ENCODE results near the gene MAP3K9.
"Not testable (repeated sequence)": the region's sequence is repeated elsewhere in the genome, so short reads cannot be mapped to it uniquely, and the experiment has no call there.

The MAP3K9 gene

GRCh38 chr14:70809225-70810219 is at the start of gene MAP3K9:
Gene MAP3K9, minus strand, starts transcription at chr14:70809513. Its CDS starts 342 bp downstream, at chr14:70809171.
- DNase-seq: no peak

- no peak for DNase-seq
Measured at GRCh38 chr14:70858641-70859040, 49.3 kb upstream of the MAP3K9 start.

GRCh38 chr14:70857496-70857890 is 48.2 kb upstream of the MAP3K9 start:
- DNase-seq: no peak

- DNase-seq: peak; percentile 5
Measured at GRCh38 chr14:70856851-70857495, 47.7 kb upstream of the MAP3K9 start.

- DNase-seq: no peak
Measured at GRCh38 chr14:70855486-70855885, 46.2 kb upstream of the MAP3K9 start.

GRCh38 chr14:70853658-70854057 is 44.3 kb upstream of the MAP3K9 start:
- DNase-seq: not testable (repeated sequence)

- no peak for DNase-seq
Measured at GRCh38 chr14:70847406-70848090, 38.2 kb upstream of the MAP3K9 start.

- no peak for DNase-seq
Measured at GRCh38 chr14:70845601-70846000, 36.3 kb upstream of the MAP3K9 start.

GRCh38 chr14:70842851-70843462 is 33.6 kb upstream of the MAP3K9 start:
- no peak for DNase-seq

- no peak for DNase-seq
Measured at GRCh38 chr14:70838076-70838475, 28.8 kb upstream of the MAP3K9 start.

- DNase-seq: no peak
Measured at GRCh38 chr14:70836946-70837345, 27.6 kb upstream of the MAP3K9 start.

GRCh38 chr14:70833884-70834283 is 24.6 kb upstream of the MAP3K9 start:
- DNase-seq: no peak

- DNase-seq: no peak
Measured at GRCh38 chr14:70832561-70833305, 23.4 kb upstream of the MAP3K9 start.

- no peak for DNase-seq
Measured at GRCh38 chr14:70830998-70831781, 21.9 kb upstream of the MAP3K9 start.

GRCh38 chr14:70828188-70828587 is 18.9 kb upstream of the MAP3K9 start:
- DNase-seq: no peak

- DNase-seq: no peak
Measured at GRCh38 chr14:70827752-70828151, 18.4 kb upstream of the MAP3K9 start.

GRCh38 chr14:70827347-70827746 is 18.0 kb upstream of the MAP3K9 start:
- no peak for DNase-seq

- DNase-seq: no peak
Measured at GRCh38 chr14:70823281-70823680, 14.0 kb upstream of the MAP3K9 start.

- DNase-seq: no peak
Measured at GRCh38 chr14:70822530-70823185, 13.3 kb upstream of the MAP3K9 start.

GRCh38 chr14:70821584-70822529 is 12.5 kb upstream of the MAP3K9 start:
- no peak for DNase-seq
